ENCODE measurements around the gene CCDC158. TPM values are rescaled to one million over a fixed set of nuclear protein-coding genes. Genes with fewer than 3 reads are reported as not detected.

Gene CCDC158
- total and polyA plus RNA-seq, 10 donors = 0.02 to 0.24 (median 0.18) TPM; not detected in 4

DNA sequence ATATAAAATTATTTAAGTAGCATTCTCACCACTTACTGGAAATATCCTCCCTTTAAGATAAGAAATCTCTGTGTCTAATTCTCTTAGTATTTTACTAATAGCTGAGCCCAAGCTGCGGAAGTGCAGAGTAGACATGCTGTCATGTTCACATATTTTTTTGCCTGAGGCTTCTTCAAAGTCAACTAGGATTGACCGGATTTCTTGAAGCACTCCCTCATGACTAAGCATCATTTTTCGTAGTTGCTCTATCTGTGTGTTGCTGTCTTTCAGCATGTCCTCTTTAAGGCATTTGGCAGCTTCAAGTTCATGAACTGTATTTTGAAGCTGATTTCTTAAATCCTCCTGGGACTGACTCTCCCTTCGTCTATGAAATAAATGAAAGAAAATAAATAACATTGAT lies 36.9 kb downstream of the CCDC158 start:
- H3K27ac ChIP-seq = no peak overlapping the region
- H3K9me3 ChIP-seq = peaks cover 0 to 23% (median 11%) of the 10 kb centered on the region in 8 donors
- no peak for TF ChIP-seq CTCF (IDR thresholded peaks at IDR 0.05 in 8 of 11, conservative IDR thresholded peaks at IDR 0.05 in 3 of 11)
- TF ChIP-seq POLR2AphosphoS5 (IDR thresholded peaks at IDR 0.05) = no peak
- no peak for TF ChIP-seq POLR2A (IDR thresholded peaks at IDR 0.05)
- 85 to 87% (median 87%) methylated on average over 4 of the region's 4 CpGs for WGBS, 5 donors
- no peaks in the 10 kb centered on the region for H3K4me1 ChIP-seq
- no peaks in the 10 kb centered on the region for H3K36me3 ChIP-seq
- no peaks in the 10 kb centered on the region for H3K27me3 ChIP-seq (replicated peaks in 1 of 7)
- DNase-seq = no peak
- H3K4me3 ChIP-seq = no peak overlapping the region
- intact Hi-C loops (cut with DNase I; ENCODE audit: low total_unique reads) = no loop called here

- H3K36me3 ChIP-seq = no peaks in the 10 kb centered on the region
- peaks cover 0 to 2% (median 0%) of the 10 kb centered on the region in 6 donors for H3K4me1 ChIP-seq
- intact Hi-C loops (cut with DNase I; ENCODE audit: low total_unique reads) = no loop called here
- H3K4me3 ChIP-seq = no peak overlapping the region
- 86 to 92% (median 90%) methylated on average over 2 of the region's 2 CpGs for WGBS, 5 donors
- H3K27ac ChIP-seq = no peak overlapping the region
- no peak for DNase-seq
- no peaks in the 10 kb centered on the region for H3K27me3 ChIP-seq (replicated peaks in 1 of 7)
- TF ChIP-seq POLR2AphosphoS5 (IDR thresholded peaks at IDR 0.05) = no peak
- no peak for TF ChIP-seq POLR2A (IDR thresholded peaks at IDR 0.05)
- no peak for TF ChIP-seq CTCF (IDR thresholded peaks at IDR 0.05 in 8 of 11, conservative IDR thresholded peaks at IDR 0.05 in 3 of 11)
- peaks cover 0 to 13% (median 3%) of the 10 kb centered on the region in 8 donors for H3K9me3 ChIP-seq
Observed at GRCh38 chr4:76383001-76383400, 37.9 kb downstream of the CCDC158 start.

- WGBS, 5 donors = 57 to 85% (median 64%) methylated on average over 3 of the region's 3 CpGs
- peaks cover 0 to 4% (median 0%) of the 10 kb centered on the region in 6 donors for H3K4me1 ChIP-seq
- H3K9me3 ChIP-seq = peaks cover 0 to 13% (median 3%) of the 10 kb centered on the region in 8 donors
- TF ChIP-seq POLR2A (IDR thresholded peaks at IDR 0.05) (no peak), CTCF (IDR thresholded peaks at IDR 0.05 in 8 of 11, conservative IDR thresholded peaks at IDR 0.05 in 3 of 11) (no peak), POLR2AphosphoS5 (IDR thresholded peaks at IDR 0.05) (no peak)
- intact Hi-C loops (cut with DNase I; ENCODE audit: low total_unique reads) = no loop called here
- H3K4me3 ChIP-seq = no peak overlapping the region
- H3K27ac ChIP-seq = peak overlapping the region in 1 of 8 donors; percentile 54
- H3K36me3 ChIP-seq = no peaks in the 10 kb centered on the region
- no peaks in the 10 kb centered on the region for H3K27me3 ChIP-seq (replicated peaks in 1 of 7)
- DNase-seq = no peak
Observed at GRCh38 chr4:76381986-76382385, 39.0 kb downstream of the CCDC158 start.

GRCh38 chr4:76380561-76380960 lies 40.4 kb downstream of the CCDC158 start:
- peaks cover 0 to 4% (median 0%) of the 10 kb centered on the region in 6 donors for H3K4me1 ChIP-seq
- H3K9me3 ChIP-seq = peaks cover 0 to 13% (median 3%) of the 10 kb centered on the region in 8 donors
- H3K27me3 ChIP-seq (replicated peaks in 1 of 7) = no peaks in the 10 kb centered on the region
- TF ChIP-seq POLR2AphosphoS5 (IDR thresholded peaks at IDR 0.05) (no peak), POLR2A (IDR thresholded peaks at IDR 0.05) (no peak), CTCF (IDR thresholded peaks at IDR 0.05 in 8 of 11, conservative IDR thresholded peaks at IDR 0.05 in 3 of 11) (no peak)
- WGBS, 5 donors = 80 to 95% (median 88%) methylated on average over 5 to 6 of the region's 6 CpGs
- no peaks in the 10 kb centered on the region for H3K36me3 ChIP-seq
- intact Hi-C loops (cut with DNase I; ENCODE audit: low total_unique reads) = no loop called here
- no peak for DNase-seq
- no peak overlapping the region for H3K4me3 ChIP-seq
- no peak overlapping the region for H3K27ac ChIP-seq
